Measurements from ENCODE around the gene SMARCC2. TPM values are rescaled to one million over a fixed set of nuclear protein-coding genes. Genes with fewer than 3 reads are reported as not detected.

The SMARCC2 gene
- polyA plus RNA-seq, 2 of the 4 experiments (the other 2 are of a cell fraction), result 51.9 to 83.9 TPM

- FAIRE-seq, result no peak
- ChIA-PET POLR2A (no interaction called here), CTCF (interaction anchor here (1.2 to 5.3 kb wide), 2 partner anchors 10 to 28 kb away, joined by 3 to 27 read pairs; partner anchors contain the start of gene ZC3H10)
- TF ChIP-seq NPAS2 (CRISPR knock-in tag; IDR thresholded peaks at IDR 0.05; ENCODE audit: borderline replicate concordance) (no peak), MAFK (IDR thresholded peaks at IDR 0.05; ENCODE audit: partially characterized antibody) (peak; percentile 54)
- 84% methylated on average over 13 of the region's 13 CpGs for WGBS (ENCODE audit: missing lambda C conversion rate)
- H3K4me3 ChIP-seq, result no peak overlapping the region
- H3K4me2 ChIP-seq, result no peak overlapping the region
- H3K27ac ChIP-seq, result no peak overlapping the region
- H3K9me3 ChIP-seq, result no peaks in the 10 kb centered on the region
- H3K4me1 ChIP-seq, result peaks cover 5% of the 10 kb centered on the region; the same call in 2 of the 3 replicates
- no peak for DNase-seq (ENCODE audit: low read depth in 1 of 2, low spot score in 1 of 2)
- 0 out of 6 replicates have a peak, but pooled peaks of 1 of the 2 experiments have one; percentile 11 for ATAC-seq
Observed at GRCh38 chr12:56146492-56147460, 42.5 kb downstream of the SMARCC2 start.

- WGBS (ENCODE audit: missing lambda C conversion rate), result 93% methylated on average over 3 of the region's 3 CpGs
- no peak overlapping the region for H3K4me2 ChIP-seq
- FAIRE-seq (no peak), DNase-seq (ENCODE audit: low read depth in 1 of 2, low spot score in 1 of 2) (no peak), ATAC-seq (no peak)
- no peak overlapping the region for H3K4me3 ChIP-seq
- H3K27ac ChIP-seq, result no peak overlapping the region
- POLR2A ChIA-PET, result interaction anchor here (0.5 to 1.5 kb wide), 2 partner anchors 17 to 120 kb away, joined by 3 to 7 read pairs; partner anchors contain the start of gene ESYT1
- CTCF ChIA-PET, result interaction anchor here (0.6 to 2.1 kb wide), 6 partner anchors 9 to 36 kb away, joined by 3 to 7 read pairs (median 4); partner anchors contain the start of gene ZC3H10
- H3K4me1 ChIP-seq, result no peaks in the 10 kb centered on the region
- TF ChIP-seq FOSB (CRISPR knock-in tag; IDR thresholded peaks at IDR 0.05) (no peak), MAFK (IDR thresholded peaks at IDR 0.05; ENCODE audit: partially characterized antibody) (peak; percentile 92), SMC3 (IDR thresholded peaks at IDR 0.05) (no peak)
- H3K9me3 ChIP-seq, result no peaks in the 10 kb centered on the region
Observed at GRCh38 chr12:56145217-56145616, 44.1 kb downstream of the SMARCC2 start.

- DNase-seq (ENCODE audit: low read depth in 1 of 2, low spot score in 1 of 2) (no peak), FAIRE-seq (no peak), ATAC-seq (no peak)
- no peaks in the 10 kb centered on the region for H3K4me1 ChIP-seq
- H3K27ac ChIP-seq, result no peak overlapping the region
- ChIA-PET CTCF (interaction anchor here (0.7 to 2.4 kb wide), 8 partner anchors 10 to 191 kb away, joined by 3 to 8 read pairs (median 5); partner anchors contain the start of genes SMARCC2 and ZC3H10), POLR2A (interaction anchor here (1.5 kb wide), 1 partner anchor 16 kb away, joined by 7 read pairs; the partner anchor contains the start of gene ESYT1)
- no peak overlapping the region for H3K4me2 ChIP-seq
- no peak overlapping the region for H3K4me3 ChIP-seq
- TF ChIP-seq NPAS2 (CRISPR knock-in tag; IDR thresholded peaks at IDR 0.05; ENCODE audit: borderline replicate concordance), result no peak
- TF ChIP-seq MYC (IDR thresholded peaks at IDR 0.05; ENCODE audit: borderline replicate concordance, low read length), result no peak
- TF ChIP-seq HOXB13 (CRISPR knock-in tag; IDR thresholded peaks at IDR 0.05; ENCODE audit: low read depth), result no peak
- no peak for TF ChIP-seq SMC3 (IDR thresholded peaks at IDR 0.05)
- no peak for TF ChIP-seq ZC3H11A (IDR thresholded peaks at IDR 0.05)
- TF ChIP-seq PBX3 (IDR thresholded peaks at IDR 0.05), result no peak
- no peak for TF ChIP-seq HOXA7 (CRISPR knock-in tag; IDR thresholded peaks at IDR 0.05)
- no peak for TF ChIP-seq EP300 (IDR thresholded peaks at IDR 0.05)
- TF ChIP-seq HES2 (IDR thresholded peaks at IDR 0.05), result no peak
- no peak for TF ChIP-seq FOSL2 (IDR thresholded peaks at IDR 0.05)
- no peak for TF ChIP-seq FOSL2 (CRISPR knock-in tag; IDR thresholded peaks at IDR 0.05)
- no peak for TF ChIP-seq KDM1A (IDR thresholded peaks at IDR 0.05; ENCODE audit: low read depth)
- no peak for TF ChIP-seq RAD21 (conservative IDR thresholded peaks at IDR 0.05 in 1 of 2, IDR thresholded peaks at IDR 0.05 in 1 of 2)
- no peak for TF ChIP-seq SREBF2 (IDR thresholded peaks at IDR 0.05)
- TF ChIP-seq USF2 (IDR thresholded peaks at IDR 0.05), result no peak
- TF ChIP-seq ZFP36 (IDR thresholded peaks at IDR 0.05; ENCODE audit: borderline replicate concordance, partially characterized antibody), result no peak
- TF ChIP-seq RARB (CRISPR knock-in tag; IDR thresholded peaks at IDR 0.05), result no peak
- TF ChIP-seq ESRRA (IDR thresholded peaks at IDR 0.05; ENCODE audit: borderline replicate concordance, low read length), result no peak
- no peak for TF ChIP-seq POLR2AphosphoS2 (conservative IDR thresholded peaks at IDR 0.05; ENCODE audit: low read length)
- no peaks in the 10 kb centered on the region for H3K9me3 ChIP-seq
- 90% methylated on average over 8 of the region's 8 CpGs for WGBS (ENCODE audit: missing lambda C conversion rate)
Observed at GRCh38 chr12:56143870-56144269, 45.4 kb downstream of the SMARCC2 start.
